Activated CD8-positive, alpha-beta memory T cell treated with anti-CD3 and anti-CD28 coated beads for 4 hours (primary cell): ENCODE data around the gene TMEM35B.
"Not testable (repeated sequence)": the region's sequence is repeated elsewhere in the genome, so short reads cannot be mapped to it uniquely, and the experiment has no call there.

ENCODE experiments used
- DNase-seq, 2 donors: peaks; one replicate each; pipeline ENCODE4 v3.0.0-alpha.2; 2020; ENCODE audit warnings: low read depth in 2 of 2

Gene TMEM35B

GRCh38 chr1:34976384-34977209 lies 8.6 kb downstream of the TMEM35B start:
- no peak for DNase-seq

GRCh38 chr1:34975771-34976170 lies 9.4 kb downstream of the TMEM35B start:
- DNase-seq = no peak

GRCh38 chr1:34975338-34975737 lies 9.8 kb downstream of the TMEM35B start:
- no peak for DNase-seq

- DNase-seq = no peak
Measured at GRCh38 chr1:34974626-34975025, 10.5 kb downstream of the TMEM35B start.

GRCh38 chr1:34973326-34973725 lies 11.8 kb downstream of the TMEM35B start:
- no peak for DNase-seq

- DNase-seq = no peak
Measured at GRCh38 chr1:34970829-34971228, 14.3 kb downstream of the TMEM35B start.

GRCh38 chr1:34970220-34970735 lies 14.9 kb downstream of the TMEM35B start:
- DNase-seq = no peak

GRCh38 chr1:34968297-34968696 lies 16.9 kb downstream of the TMEM35B start:
- not testable (repeated sequence) for DNase-seq

GRCh38 chr1:34967672-34968071 lies 17.5 kb downstream of the TMEM35B start:
- DNase-seq = not testable (repeated sequence)

- no peak for DNase-seq
Measured at GRCh38 chr1:34965597-34965996, 19.6 kb downstream of the TMEM35B start.

- DNase-seq = no peak
Measured at GRCh38 chr1:34950428-34950827, 34.7 kb downstream of the TMEM35B start.

- DNase-seq = not testable (repeated sequence)
Measured at GRCh38 chr1:34948739-34949138, 36.4 kb downstream of the TMEM35B start.

GRCh38 chr1:34947641-34948314 lies 37.4 kb downstream of the TMEM35B start:
- DNase-seq = not testable (repeated sequence)

- no peak for DNase-seq
Measured at GRCh38 chr1:34946211-34946610, 38.9 kb downstream of the TMEM35B start.

GRCh38 chr1:34941798-34942197 lies 43.3 kb downstream of the TMEM35B start:
- DNase-seq = not testable (repeated sequence)
